MM.1S (cell line): ENCODE measurements around the gene YY2.

Experiments used
- EZH2 ChIP-seq: fragments of 300-600 bp; sonication (generic); optimal IDR thresholded peaks from 2 replicates; pipeline ENCODE3; 2017; ENCODE audit warnings: low read depth, mild to moderate bottlenecking, antibody characterized with exemption, low read length, mixed read lengths
- TF ChIP-seq, protein P1 (sequence below): fragments of 300-600 bp; sonication (generic); IDR thresholded peaks from 2 replicates; pipeline ENCODE4 v1.5.1; 2016; ENCODE audit warnings: antibody characterized with exemption, low read length, mixed read lengths

DNA sequence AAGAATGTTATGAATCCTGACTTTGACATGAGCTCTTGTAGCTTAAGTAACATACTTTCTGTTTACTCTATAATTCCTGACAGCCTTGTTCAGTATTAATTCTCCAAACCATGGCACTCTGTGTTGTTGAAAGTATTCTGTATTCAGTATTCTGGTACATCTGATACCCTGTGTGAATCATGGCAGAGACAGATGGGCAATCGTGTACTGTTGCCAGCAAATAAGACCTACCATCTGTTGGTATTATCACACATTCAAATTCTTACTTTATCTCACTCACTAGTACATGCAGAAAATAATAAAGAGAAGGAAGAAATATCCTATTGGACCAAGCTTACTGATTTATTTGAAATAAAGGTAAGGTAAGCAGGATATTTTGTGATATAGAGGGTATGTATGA lies 8.4 kb upstream of the YY2 start:
- TF ChIP-seq EZH2 = no peak
- TF ChIP-seq, protein P1, sequence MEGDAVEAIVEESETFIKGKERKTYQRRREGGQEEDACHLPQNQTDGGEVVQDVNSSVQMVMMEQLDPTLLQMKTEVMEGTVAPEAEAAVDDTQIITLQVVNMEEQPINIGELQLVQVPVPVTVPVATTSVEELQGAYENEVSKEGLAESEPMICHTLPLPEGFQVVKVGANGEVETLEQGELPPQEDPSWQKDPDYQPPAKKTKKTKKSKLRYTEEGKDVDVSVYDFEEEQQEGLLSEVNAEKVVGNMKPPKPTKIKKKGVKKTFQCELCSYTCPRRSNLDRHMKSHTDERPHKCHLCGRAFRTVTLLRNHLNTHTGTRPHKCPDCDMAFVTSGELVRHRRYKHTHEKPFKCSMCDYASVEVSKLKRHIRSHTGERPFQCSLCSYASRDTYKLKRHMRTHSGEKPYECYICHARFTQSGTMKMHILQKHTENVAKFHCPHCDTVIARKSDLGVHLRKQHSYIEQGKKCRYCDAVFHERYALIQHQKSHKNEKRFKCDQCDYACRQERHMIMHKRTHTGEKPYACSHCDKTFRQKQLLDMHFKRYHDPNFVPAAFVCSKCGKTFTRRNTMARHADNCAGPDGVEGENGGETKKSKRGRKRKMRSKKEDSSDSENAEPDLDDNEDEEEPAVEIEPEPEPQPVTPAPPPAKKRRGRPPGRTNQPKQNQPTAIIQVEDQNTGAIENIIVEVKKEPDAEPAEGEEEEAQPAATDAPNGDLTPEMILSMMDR = no peak
